K562 (cell line): Measurements from ENCODE around the gene GAB2. TPM values are rescaled to one million over a fixed set of nuclear protein-coding genes. Genes with fewer than 3 reads are reported as not detected.

Source experiments
- GABPA ChIP-seq: fragments of 200-800 bp; sonication (Bioruptor generic); conservative IDR thresholded peaks from 2 replicates; pipeline ENCODE4 v1.6.1; 2016; ENCODE audit warnings: low read depth, missing genetic modification characterization, missing compliant biosample characterization
- HDAC1 ChIP-seq, 2 experiments: fragments of 450-650 bp; IDR thresholded peaks; 2 replicates each; pipeline ENCODE4 v1.6.1; 2016 to 2017; ENCODE audit warnings: inconsistent platforms in 1 of 2, mild to moderate bottlenecking in 1 of 2, moderate library complexity in 1 of 2
- HEY1 ChIP-seq: fragments of 250-450 bp; sonication (Bioruptor Pico); IDR thresholded peaks from 2 replicates; pipeline ENCODE4 v1.5.0; 2020; ENCODE audit warnings: mild to moderate bottlenecking, moderate library complexity, borderline replicate concordance
- JUND ChIP-seq, 2 experiments: IDR thresholded peaks; 2 replicates in 1 of 2; 3 replicates in 1 of 2; pipeline ENCODE4 v1.6.1; 2011; ENCODE audit warnings: borderline replicate concordance in 2 of 2, low read depth in 2 of 2, low read length in 2 of 2, improper control_type of control experiment in 1 of 2, missing biosample characterization in 1 of 2, missing genetic modification characterization in 1 of 2, missing genetic modification reagents in 1 of 2
- NR2C1 ChIP-seq, 2 experiments: fragments of 450-650 bp; IDR thresholded peaks; 2 replicates each; pipeline ENCODE4 v1.6.1; 2017; ENCODE audit warnings: mild to moderate bottlenecking in 2 of 2, antibody characterized with exemption in 1 of 2, inconsistent platforms in 1 of 2, missing compliant biosample characterization in 1 of 2, missing genetic modification characterization in 1 of 2
- SMARCA5 ChIP-seq: fragments of 450-650 bp; IDR thresholded peaks from 2 replicates; pipeline ENCODE4 v1.6.1; 2016
- SPI1 ChIP-seq: IDR thresholded peaks from 2 replicates; pipeline ENCODE4 v1.6.1; 2011; ENCODE audit warnings: low read depth, low read length, control low read depth, borderline replicate concordance
- ZNF77 ChIP-seq: fragments of 250-450 bp; sonication (Bioruptor Pico); IDR thresholded peaks from 2 replicates; pipeline ENCODE4 v1.5.0; 2020
- polyA plus RNA-seq, 8 experiments: library from polyadenylated mRNA; depleted of rRNA in 4 of 8; stranded (reverse) in 5 of 8; unstranded in 3 of 8; fragments of >200 nt; fragmentation: Nextera tagmentation in 2 of 8; fragmentation: Illumina TruSeq in 1 of 8; extraction: Ambion mirVana in 2 of 8; extraction: Trizol in 1 of 8; gene quantifications; 2 replicates each; pipeline versions ENCODE4 v1.2.1 to v1.2.3, GENCODE V29; 2011 to 2014; ENCODE audit warnings: inconsistent platforms in 1 of 8, missing spikeins in 1 of 8
- total RNA-seq, 7 experiments: library from RNA; depleted of rRNA in 6 of 7; stranded (reverse); fragments of >200 nt in 6 of 7; fragmentation: Illumina TruSeq in 2 of 7; extraction: Trizol in 2 of 7; gene quantifications; 2 replicates each; pipeline versions ENCODE4 v1.2.1 to v1.2.3, GENCODE V29; 2011 to 2021; ENCODE audit warnings: low replicate concordance in 1 of 7
- TF ChIP-seq, protein P1 (sequence below): fragments of 450-650 bp; IDR thresholded peaks from 2 replicates; pipeline ENCODE4 v1.6.1; 2016; ENCODE audit warnings: mild to moderate bottlenecking
- TF ChIP-seq, protein P2 (sequence below): fragments of 450-650 bp; IDR thresholded peaks from 2 replicates; pipeline ENCODE4 v1.6.1; 2016; ENCODE audit warnings: low read depth
- TF ChIP-seq, protein P3 (sequence below): fragments of 450-650 bp; IDR thresholded peaks from 2 replicates; pipeline ENCODE4 v1.7.1; 2018; ENCODE audit warnings: mild to moderate bottlenecking, low read depth; ENCODE audit not compliant: partially characterized antibody
- TF ChIP-seq, protein P4 (sequence below): sonication (generic); formaldehyde crosslinking; IDR thresholded peaks from 2 replicates; pipeline ENCODE4 v1.8.0; 2022; ENCODE audit warnings: mild to moderate bottlenecking, missing genetic modification reagents

The GAB2 gene
- total and polyA plus RNA-seq, 9 of the 15 experiments (the other 6 are each of a cell fraction or from before 2014, with no cell fraction given) = 2.3 to 35.2 (median 16.1) TPM

GRCh38 chr11:78390809-78391208, 26.8 kb downstream of the GAB2 start (continued):
- TF ChIP-seq, protein P1, sequence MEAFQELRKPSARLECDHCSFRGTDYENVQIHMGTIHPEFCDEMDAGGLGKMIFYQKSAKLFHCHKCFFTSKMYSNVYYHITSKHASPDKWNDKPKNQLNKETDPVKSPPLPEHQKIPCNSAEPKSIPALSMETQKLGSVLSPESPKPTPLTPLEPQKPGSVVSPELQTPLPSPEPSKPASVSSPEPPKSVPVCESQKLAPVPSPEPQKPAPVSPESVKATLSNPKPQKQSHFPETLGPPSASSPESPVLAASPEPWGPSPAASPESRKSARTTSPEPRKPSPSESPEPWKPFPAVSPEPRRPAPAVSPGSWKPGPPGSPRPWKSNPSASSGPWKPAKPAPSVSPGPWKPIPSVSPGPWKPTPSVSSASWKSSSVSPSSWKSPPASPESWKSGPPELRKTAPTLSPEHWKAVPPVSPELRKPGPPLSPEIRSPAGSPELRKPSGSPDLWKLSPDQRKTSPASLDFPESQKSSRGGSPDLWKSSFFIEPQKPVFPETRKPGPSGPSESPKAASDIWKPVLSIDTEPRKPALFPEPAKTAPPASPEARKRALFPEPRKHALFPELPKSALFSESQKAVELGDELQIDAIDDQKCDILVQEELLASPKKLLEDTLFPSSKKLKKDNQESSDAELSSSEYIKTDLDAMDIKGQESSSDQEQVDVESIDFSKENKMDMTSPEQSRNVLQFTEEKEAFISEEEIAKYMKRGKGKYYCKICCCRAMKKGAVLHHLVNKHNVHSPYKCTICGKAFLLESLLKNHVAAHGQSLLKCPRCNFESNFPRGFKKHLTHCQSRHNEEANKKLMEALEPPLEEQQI = no peak
- TF ChIP-seq SPI1 = peak; percentile 95
- no peak for TF ChIP-seq SMARCA5
- TF ChIP-seq, protein P2, sequence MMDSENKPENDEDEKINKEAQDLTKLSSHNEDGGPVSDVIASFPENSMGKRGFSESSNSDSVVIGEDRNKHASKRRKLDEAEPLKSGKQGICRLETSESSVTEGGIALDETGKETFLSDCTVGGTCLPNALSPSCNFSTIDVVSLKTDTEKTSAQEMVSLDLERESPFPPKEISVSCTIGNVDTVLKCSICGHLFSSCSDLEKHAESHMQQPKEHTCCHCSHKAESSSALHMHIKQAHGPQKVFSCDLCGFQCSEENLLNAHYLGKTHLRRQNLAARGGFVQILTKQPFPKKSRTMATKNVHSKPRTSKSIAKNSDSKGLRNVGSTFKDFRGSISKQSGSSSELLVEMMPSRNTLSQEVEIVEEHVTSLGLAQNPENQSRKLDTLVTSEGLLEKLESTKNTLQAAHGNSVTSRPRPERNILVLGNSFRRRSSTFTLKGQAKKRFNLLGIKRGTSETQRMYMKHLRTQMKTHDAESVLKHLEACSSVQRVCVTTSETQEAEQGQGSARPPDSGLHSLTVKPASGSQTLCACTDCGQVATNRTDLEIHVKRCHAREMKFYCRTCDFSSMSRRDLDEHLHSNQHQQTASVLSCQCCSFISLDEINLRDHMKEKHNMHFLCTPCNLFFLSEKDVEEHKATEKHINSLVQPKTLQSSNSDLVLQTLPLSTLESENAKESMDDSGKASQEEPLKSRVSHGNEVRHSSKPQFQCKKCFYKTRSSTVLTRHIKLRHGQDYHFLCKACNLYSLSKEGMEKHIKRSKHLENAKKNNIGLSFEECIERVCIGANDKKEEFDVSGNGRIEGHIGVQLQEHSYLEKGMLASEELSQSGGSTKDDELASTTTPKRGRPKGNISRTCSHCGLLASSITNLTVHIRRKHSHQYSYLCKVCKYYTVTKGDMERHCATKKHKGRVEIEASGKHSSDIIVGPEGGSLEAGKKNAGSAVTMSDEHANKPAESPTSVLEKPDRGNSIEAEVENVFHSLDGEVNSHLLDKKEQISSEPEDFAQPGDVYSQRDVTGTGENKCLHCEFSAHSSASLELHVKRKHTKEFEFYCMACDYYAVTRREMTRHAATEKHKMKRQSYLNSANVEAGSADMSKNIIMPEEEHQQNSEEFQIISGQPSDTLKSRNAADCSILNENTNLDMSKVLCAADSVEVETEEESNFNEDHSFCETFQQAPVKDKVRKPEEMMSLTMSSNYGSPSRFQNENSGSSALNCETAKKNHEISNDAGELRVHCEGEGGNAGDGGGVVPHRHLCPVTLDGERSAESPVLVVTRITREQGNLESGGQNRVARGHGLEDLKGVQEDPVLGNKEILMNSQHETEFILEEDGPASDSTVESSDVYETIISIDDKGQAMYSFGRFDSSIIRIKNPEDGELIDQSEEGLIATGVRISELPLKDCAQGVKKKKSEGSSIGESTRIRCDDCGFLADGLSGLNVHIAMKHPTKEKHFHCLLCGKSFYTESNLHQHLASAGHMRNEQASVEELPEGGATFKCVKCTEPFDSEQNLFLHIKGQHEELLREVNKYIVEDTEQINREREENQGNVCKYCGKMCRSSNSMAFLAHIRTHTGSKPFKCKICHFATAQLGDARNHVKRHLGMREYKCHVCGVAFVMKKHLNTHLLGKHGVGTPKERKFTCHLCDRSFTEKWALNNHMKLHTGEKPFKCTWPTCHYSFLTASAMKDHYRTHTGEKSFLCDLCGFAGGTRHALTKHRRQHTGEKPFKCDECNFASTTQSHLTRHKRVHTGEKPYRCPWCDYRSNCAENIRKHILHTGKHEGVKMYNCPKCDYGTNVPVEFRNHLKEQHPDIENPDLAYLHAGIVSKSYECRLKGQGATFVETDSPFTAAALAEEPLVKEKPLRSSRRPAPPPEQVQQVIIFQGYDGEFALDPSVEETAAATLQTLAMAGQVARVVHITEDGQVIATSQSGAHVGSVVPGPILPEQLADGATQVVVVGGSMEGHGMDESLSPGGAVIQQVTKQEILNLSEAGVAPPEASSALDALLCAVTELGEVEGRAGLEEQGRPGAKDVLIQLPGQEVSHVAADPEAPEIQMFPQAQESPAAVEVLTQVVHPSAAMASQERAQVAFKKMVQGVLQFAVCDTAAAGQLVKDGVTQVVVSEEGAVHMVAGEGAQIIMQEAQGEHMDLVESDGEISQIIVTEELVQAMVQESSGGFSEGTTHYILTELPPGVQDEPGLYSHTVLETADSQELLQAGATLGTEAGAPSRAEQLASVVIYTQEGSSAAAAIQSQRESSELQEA = no peak
- no peak for TF ChIP-seq ZNF77 (CRISPR knock-in tag)
- TF ChIP-seq, protein P3, sequence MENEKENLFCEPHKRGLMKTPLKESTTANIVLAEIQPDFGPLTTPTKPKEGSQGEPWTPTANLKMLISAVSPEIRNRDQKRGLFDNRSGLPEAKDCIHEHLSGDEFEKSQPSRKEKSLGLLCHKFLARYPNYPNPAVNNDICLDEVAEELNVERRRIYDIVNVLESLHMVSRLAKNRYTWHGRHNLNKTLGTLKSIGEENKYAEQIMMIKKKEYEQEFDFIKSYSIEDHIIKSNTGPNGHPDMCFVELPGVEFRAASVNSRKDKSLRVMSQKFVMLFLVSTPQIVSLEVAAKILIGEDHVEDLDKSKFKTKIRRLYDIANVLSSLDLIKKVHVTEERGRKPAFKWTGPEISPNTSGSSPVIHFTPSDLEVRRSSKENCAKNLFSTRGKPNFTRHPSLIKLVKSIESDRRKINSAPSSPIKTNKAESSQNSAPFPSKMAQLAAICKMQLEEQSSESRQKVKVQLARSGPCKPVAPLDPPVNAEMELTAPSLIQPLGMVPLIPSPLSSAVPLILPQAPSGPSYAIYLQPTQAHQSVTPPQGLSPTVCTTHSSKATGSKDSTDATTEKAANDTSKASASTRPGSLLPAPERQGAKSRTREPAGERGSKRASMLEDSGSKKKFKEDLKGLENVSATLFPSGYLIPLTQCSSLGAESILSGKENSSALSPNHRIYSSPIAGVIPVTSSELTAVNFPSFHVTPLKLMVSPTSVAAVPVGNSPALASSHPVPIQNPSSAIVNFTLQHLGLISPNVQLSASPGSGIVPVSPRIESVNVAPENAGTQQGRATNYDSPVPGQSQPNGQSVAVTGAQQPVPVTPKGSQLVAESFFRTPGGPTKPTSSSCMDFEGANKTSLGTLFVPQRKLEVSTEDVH = no peak
- no peak for TF ChIP-seq HEY1 (CRISPR knock-in tag)
- peak; percentile 40; the same call in 1 of the 2 replicates for TF ChIP-seq GABPA (tag)
- no peak for TF ChIP-seq HDAC1 (IDR thresholded peaks at IDR 0.05)
- TF ChIP-seq, protein P4, sequence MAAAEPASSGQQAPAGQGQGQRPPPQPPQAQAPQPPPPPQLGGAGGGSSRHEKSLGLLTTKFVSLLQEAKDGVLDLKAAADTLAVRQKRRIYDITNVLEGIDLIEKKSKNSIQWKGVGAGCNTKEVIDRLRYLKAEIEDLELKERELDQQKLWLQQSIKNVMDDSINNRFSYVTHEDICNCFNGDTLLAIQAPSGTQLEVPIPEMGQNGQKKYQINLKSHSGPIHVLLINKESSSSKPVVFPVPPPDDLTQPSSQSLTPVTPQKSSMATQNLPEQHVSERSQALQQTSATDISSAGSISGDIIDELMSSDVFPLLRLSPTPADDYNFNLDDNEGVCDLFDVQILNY = no peak
- TF ChIP-seq NR2C1 (IDR thresholded peaks at IDR 0.05) = peak; percentile 41; the same call in 1 of the 2 replicates
- peak; percentile 61 for TF ChIP-seq NR2C1 (tag; IDR thresholded peaks at IDR 0.05)
- no peak for TF ChIP-seq JUND (IDR thresholded peaks at IDR 0.05; ENCODE audit: borderline replicate concordance, low read depth, low read length)
- TF ChIP-seq JUND (tag; IDR thresholded peaks at IDR 0.05; ENCODE audit: borderline replicate concordance, low read depth, low read length) = no peak
